ENCODE results near the gene KIF26B.

DNA sequence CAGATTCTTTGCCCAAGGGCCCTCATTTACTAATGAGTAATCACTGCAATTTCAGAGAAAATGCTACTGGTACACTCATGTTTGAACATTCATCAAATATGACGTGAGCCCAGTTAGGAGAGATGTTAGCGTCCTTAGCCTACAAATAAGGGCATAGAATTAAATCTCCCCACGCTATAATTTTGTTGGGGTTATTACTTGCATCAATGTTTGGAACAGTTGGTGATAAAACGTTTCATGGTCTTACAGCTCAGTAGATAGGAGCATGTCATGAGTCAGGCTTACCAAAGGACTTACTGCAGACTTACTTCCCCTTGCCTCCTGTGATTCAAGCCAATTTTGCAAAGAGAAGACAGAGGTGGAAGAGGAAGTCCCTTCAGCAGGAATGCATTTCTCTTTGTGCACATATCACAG, 304.0 kb downstream of the KIF26B start:
- TF ChIP-seq, protein P1, sequence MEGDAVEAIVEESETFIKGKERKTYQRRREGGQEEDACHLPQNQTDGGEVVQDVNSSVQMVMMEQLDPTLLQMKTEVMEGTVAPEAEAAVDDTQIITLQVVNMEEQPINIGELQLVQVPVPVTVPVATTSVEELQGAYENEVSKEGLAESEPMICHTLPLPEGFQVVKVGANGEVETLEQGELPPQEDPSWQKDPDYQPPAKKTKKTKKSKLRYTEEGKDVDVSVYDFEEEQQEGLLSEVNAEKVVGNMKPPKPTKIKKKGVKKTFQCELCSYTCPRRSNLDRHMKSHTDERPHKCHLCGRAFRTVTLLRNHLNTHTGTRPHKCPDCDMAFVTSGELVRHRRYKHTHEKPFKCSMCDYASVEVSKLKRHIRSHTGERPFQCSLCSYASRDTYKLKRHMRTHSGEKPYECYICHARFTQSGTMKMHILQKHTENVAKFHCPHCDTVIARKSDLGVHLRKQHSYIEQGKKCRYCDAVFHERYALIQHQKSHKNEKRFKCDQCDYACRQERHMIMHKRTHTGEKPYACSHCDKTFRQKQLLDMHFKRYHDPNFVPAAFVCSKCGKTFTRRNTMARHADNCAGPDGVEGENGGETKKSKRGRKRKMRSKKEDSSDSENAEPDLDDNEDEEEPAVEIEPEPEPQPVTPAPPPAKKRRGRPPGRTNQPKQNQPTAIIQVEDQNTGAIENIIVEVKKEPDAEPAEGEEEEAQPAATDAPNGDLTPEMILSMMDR (conservative IDR thresholded peaks at IDR 0.05; ENCODE audit: low read length), result no peak
- TF ChIP-seq EZH2phosphoT487 (IDR thresholded peaks at IDR 0.05; ENCODE audit: borderline replicate concordance), result no peak

Measured in Loucy (cell line).